GM13977 (cell line): ENCODE measurements around the gene GATB.

Source experiments
- DNase-seq: peaks from one replicate; pipeline ENCODE4 v3.0.0; 2012; ENCODE audit warnings: low spot score
- in situ Hi-C: fragments of 300-500 bp; cut with MboI; formaldehyde crosslinking; loops from one replicate; pipeline ENCODE4 v1.12.0; 2022; ENCODE audit warnings: low sequenced_read_pairs, low pct_unique_long_range_greater_than_20kb, mixed read lengths, inconsistent platforms; ENCODE audit not compliant: unreplicated experiment
- TF ChIP-seq, protein P1 (sequence below): IDR thresholded peaks from 2 replicates; pipeline ENCODE4 v1.5.1; 2012; ENCODE audit warnings: mild to moderate bottlenecking, control low read depth; ENCODE audit not compliant: insufficient read depth; ENCODE audit errors: extremely low read depth, missing control alignments

The GATB gene

DNA sequence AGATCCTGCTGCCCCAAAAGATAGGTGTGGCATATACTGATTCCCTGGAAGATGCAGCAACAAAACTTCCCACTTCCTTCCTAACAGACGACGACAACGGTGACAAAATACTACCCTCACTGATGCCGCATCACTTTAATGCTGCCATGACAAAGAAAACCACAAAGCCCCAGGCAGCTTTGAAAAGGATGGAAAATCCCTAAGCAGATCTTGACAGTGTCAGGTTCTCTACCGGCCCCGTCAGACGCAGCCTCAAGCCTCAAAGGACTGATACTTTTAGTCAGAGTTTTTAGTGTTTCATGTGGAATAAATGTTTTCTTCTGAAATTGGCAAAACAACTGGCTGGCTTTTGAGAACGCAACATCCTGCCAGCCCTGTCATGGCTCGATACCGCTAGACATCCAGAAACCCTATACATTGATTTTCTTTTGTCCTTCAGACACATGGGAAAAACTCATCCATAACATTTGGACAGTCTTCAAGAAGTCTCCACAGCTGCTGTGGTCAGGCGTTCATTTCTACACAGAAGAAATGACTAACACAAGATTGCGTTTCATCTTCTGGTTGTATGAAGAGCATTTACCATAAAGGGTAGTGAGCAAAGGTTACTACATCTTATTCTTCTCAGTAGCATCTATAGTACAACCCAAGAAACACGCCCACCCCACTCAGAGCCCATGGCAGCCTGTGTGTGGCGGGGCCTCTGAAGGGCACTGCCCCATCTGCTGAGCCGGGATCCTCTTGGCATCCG lies 60.1 kb downstream of the GATB start:
- DNase-seq, result no peak
- TF ChIP-seq, protein P1, sequence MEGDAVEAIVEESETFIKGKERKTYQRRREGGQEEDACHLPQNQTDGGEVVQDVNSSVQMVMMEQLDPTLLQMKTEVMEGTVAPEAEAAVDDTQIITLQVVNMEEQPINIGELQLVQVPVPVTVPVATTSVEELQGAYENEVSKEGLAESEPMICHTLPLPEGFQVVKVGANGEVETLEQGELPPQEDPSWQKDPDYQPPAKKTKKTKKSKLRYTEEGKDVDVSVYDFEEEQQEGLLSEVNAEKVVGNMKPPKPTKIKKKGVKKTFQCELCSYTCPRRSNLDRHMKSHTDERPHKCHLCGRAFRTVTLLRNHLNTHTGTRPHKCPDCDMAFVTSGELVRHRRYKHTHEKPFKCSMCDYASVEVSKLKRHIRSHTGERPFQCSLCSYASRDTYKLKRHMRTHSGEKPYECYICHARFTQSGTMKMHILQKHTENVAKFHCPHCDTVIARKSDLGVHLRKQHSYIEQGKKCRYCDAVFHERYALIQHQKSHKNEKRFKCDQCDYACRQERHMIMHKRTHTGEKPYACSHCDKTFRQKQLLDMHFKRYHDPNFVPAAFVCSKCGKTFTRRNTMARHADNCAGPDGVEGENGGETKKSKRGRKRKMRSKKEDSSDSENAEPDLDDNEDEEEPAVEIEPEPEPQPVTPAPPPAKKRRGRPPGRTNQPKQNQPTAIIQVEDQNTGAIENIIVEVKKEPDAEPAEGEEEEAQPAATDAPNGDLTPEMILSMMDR, result no peak

DNA sequence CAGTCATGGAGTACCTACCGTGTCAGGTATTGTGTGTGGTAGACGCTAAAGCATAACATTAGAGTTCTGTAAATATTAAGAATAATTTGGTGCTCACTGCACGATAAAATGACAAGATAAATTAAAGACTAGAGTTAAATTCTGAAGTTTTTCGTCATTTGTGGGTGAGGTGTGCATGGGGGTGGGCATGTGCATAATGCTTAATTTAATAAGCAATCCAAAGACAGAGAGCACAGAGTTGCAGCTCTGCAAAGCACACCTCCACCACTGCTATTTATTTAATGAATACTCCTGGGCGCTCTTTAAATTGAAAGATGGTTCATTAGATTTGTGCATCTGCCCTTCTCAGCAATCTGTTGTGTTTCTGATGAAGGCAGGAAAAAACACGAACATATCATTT lies 62.6 kb downstream of the GATB start:
- DNase-seq, result no peak
- in situ Hi-C loops, result no loop called here
- TF ChIP-seq, protein P1, result no peak

More for the DNA sequence above, 60.1 kb downstream of the GATB start:
- in situ Hi-C loops, result no loop called here

DNA sequence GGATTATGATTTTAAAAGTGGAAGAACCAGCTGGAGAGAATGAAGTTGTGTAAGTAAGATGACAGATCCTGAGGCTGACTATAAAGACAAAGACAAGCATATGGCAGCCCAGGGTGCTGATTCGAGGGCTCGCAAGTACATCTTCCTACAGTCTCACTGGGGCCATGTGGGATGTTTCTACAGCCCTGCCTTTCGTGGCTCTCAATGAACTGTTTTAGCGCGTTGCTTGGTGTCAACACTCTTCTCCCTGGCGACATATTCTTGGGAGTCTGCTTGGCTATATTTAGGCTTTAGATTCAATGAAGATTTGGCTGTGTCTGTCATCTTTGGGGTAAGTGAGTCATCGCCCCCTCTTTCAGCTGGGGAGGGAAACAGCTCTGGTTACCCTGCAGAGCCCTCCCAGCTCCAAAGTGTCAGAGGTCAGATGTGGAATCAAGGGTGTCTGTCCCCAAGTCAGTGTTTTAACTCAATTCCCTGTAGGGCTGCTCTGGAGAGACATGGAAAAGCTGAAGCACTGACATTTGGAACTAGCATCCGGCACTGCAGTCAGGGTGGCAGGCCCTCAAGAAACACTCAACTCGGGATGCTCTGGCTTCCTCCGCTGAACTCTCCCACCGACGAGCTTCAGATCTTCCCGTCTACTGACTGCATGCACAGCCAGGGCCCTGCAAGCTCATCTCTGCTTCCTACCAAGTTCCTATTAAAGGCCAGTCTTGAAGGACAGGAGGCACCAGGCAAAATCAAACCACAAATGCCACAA lies 65.7 kb downstream of the GATB start:
- in situ Hi-C loops, result no loop called here
- TF ChIP-seq, protein P1, result no peak
- DNase-seq, result no peak

DNA sequence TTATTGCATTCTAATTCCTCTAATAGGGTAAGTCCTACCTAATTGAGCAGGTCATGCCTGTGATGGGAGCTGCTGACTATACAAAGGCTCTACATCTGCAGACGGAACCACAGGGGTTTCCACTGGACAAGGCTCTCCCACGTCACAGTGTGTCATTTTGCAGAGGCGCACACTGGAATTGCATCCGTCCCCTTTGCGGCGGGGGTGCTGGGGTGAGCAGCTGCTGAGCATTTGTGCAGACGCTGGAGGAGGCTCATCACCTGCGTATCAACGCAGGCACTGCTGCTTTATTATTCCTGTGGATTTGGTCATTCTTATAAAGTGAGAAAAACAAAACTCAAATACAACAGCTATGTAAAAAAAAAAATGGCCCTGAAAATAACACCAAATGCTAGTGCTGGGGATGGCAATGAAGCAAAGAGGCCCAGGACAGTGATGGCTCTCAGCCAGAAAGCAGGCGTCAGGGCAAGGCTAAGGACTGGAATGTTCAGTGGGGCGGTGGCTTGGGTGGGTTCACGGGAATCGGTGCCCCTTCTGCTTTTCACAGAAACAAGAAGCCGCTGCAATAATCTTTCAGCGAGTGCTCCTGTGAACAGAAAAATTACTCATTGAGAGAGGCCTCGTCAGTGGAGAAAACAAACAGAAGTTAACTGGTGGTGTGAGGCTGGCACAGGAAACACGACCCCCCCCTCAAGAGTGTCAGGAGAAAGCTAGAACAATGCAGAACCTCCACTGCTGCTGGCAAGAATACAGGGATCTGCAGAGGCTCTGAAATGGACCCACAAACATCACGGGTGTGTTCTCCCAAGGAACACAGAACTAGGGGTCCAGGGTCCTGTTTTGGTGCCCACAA lies 67.8 kb downstream of the GATB start:
- in situ Hi-C loops, result no loop called here
- TF ChIP-seq, protein P1, result no peak
- DNase-seq, result no peak

DNA sequence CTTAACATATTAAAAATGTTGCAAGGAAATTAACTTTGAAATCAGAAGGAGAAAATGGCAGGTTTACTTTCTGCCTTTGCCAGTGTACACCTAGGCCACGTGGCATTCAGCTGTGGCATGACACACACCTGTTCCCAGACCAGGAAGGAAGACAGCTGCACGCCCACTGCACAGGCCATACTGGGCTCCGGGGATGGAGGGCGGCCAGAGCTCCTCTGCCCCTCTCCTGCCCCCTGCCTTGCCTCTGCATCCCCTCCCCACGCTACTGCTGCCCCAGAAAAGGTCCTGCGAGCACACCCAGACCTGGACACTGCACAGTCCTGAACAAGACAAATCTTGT lies 68.4 kb downstream of the GATB start:
- in situ Hi-C loops, result no loop called here

More for the DNA sequence above, 68.4 kb downstream of the GATB start:
- DNase-seq, result no peak
- TF ChIP-seq, protein P1, result no peak
